GM21390 (cell line): Measurements from ENCODE around the gene PCBP3.
"Not testable (repeated sequence)": the region's sequence is repeated elsewhere in the genome, so short reads cannot be mapped to it uniquely, and the experiment has no call there.

Experiments
- ATAC-seq: cut with Tn5 transposase; IDR thresholded peaks from one replicate; pipeline ENCODE4 v1.9.1; 2021; ENCODE audit not compliant: unreplicated experiment

Gene PCBP3

DNA sequence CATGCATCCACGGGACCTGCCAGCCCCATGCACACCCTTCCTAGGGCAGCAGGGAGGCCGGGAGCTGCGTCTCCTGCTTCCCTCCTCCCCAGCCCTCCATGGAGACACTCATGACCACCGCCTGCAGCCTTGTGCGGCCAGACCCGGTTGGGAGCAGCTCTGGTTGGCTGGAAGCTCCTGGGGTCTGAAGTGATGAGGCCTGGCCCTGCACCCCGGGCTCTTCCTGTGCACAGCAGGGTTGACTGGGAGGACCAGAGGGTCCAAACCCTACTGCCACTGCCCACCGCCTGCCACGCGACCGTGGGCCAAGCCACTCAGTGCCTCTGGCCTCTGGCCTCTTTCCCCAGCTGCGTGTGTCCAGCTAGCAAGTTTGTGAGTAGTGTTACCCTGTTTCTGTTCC, 226.9 kb downstream of the PCBP3 start:
- ATAC-seq, result no peak

DNA sequence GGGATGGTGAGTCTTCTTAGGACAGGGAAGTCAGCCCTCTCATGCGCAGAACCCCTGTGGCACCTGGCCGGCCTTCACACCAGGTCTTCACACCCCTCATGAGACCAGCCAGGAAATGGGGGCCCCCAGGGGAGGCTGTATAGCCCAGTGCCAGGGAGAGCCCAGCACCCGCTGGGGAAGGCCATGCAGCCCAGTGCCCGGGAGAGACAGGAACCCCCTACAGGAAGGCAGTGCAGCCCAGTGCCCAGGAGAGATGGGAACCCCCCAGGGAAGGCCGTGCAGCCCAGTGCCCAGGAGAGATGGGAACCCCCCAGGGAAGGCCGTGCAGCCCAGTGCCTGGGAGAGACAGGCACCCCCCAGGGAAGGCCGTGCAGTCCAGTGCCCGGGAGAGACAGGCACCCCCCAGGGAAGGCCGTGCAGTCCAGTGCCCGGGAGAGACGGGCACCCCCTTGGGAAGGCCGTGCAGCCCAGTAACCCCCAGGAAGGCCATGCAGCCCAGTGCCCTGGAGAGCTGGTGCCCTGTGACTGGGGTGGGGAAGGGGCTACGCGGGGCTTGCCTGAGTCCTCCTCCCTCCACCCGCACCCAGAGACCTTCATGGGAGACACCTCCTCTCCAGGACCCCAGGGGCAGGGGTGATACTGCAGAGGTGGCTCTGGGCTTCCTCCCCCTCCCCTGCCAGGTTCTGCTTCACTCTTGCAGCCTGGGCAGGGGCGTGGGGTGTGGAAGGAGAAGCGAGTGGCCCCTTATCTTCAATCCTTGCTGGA, 227.5 kb downstream of the PCBP3 start:
- ATAC-seq, result no peak

DNA sequence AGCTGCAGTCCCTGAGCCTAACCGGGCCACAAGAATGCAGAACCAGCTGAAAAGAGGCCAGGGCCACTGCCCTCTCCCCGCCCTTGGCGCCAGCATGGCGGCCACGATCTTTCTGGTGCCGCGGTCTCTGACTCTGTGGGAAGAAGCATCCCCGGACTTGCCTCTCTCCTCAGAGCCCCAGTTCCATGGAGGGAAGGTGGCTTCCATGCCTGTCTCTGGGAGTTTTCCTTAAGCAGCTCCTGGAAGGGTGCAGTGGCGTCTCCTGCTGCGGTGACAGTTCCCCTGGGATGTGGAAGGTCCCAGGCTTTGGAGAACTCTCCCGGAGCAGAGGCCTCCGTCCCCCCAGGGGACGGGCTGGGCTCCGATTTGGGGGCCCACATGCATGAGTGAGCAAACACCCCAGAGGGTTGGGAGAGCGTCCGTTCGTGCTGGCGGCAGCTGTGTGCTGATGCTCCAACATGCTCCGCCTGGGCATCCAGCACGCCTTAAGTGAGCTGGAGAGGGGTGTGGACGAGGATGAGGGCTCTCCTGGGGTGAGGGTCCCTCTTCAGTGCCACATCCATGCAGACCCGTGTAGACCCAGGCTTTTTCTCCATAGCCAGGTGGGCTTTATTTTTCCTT, 228.2 kb downstream of the PCBP3 start:
- ATAC-seq, result no peak

GRCh38 chr21:45872471-45872870, 228.9 kb downstream of the PCBP3 start:
- ATAC-seq, result no peak

DNA sequence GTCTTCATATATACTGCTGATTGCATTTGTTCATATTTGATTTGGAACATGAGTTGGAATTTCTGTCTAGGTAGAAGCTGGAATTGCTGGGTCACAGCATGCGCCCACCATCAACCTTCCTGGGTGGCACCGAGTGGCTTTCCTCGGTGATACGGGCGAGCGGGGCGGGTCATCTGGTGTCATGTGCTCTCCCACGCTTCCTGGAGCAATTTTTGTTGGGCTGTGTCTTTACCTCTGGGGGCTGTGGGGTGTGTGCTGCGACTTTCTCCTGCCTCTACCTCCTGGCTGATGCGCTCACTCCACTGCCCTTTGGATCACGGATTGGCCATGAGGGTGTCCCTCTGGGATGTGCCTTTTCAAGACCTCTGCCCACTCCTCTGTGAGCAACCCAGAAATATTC, 229.4 kb downstream of the PCBP3 start:
- ATAC-seq, result no peak

DNA sequence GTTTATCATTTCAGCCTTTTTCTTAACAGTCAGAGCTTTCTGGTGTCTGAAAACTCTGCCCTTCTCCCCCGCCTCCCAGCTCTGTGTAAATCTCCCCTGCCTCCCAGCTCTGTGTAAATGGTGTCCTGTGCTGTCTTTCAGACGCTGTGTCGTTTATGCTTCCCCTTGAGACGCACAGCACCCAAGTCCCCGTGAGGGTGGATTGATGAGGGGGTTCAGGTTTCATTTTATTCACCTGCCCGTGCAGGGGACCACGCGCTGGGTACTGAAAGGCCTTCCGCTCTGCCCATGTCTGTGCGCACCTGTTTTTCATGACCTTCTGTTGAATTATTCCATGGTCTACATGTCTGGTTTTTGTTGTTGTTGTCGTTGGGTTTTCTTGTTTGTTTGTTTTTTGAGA, 229.9 kb downstream of the PCBP3 start:
- no peak for ATAC-seq

- no peak for ATAC-seq
Observed at GRCh38 chr21:45873866-45874265, 230.3 kb downstream of the PCBP3 start.

- ATAC-seq, result no peak
Observed at GRCh38 chr21:45874716-45875415, 231.3 kb downstream of the PCBP3 start.

DNA sequence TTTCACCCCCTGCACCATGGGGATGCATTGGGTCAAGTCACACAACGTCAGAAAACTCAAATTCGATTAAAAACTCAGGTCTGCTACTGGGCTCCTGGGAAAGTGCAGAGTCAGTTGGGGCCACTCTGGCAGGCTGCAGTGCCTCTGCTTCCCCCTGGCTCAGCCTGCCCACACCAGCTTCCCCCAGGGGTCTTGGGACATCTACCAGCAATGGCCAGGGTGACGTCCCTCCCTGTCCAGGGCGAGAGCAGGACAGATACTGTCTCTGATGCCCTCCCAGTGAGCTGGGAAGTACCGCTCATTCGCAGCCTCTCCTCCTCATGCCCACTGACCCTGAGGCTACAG, 231.9 kb downstream of the PCBP3 start:
- ATAC-seq, result no peak

DNA sequence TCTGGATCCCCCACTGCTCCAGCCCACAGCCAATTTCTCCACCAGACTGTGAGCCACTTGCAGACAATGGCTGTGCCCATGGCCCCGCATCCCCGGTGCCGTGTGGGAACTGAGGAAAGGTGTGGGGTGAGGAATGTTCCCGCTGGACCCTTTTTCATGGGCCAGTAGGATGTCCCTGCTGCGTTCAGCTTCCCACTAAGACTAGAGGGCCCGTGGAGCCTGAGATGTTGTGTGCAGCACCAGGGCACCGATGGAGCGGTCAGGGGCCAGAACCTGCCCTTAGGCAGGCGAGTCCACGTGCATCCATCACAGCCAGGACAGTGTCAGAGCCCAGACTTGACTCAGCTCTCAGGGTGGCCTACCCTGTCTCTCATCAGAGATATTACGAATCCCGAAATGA, 232.4 kb downstream of the PCBP3 start:
- ATAC-seq, result no peak

- no peak for ATAC-seq
Observed at GRCh38 chr21:45876381-45877170, 233.1 kb downstream of the PCBP3 start.

GRCh38 chr21:45877171-45877438, 233.6 kb downstream of the PCBP3 start:
- ATAC-seq, result no peak

- no peak for ATAC-seq
Observed at GRCh38 chr21:45877821-45878469, 234.4 kb downstream of the PCBP3 start.

- ATAC-seq, result no peak
Observed at GRCh38 chr21:45880097-45881068, 236.9 kb downstream of the PCBP3 start.

DNA sequence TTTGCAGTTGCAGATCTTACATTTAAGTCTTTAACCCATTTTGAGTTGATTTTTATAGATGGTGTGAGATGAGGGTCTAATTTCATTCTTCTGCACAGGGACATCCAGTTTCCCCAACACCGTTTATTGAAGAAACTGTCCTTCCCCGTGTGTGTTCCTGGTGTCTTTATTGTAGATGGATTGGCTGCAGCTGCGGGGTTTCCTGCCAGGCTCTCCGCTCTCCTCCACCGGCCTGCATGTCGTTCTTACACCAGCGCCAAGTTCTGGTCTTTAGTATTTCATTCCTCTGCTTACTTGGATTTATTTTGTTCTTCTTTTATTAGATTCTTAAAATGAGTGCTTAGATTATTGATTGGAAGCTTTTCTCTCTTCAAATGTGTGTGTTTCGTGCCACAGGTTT, 239.1 kb downstream of the PCBP3 start:
- ATAC-seq, result no peak

DNA sequence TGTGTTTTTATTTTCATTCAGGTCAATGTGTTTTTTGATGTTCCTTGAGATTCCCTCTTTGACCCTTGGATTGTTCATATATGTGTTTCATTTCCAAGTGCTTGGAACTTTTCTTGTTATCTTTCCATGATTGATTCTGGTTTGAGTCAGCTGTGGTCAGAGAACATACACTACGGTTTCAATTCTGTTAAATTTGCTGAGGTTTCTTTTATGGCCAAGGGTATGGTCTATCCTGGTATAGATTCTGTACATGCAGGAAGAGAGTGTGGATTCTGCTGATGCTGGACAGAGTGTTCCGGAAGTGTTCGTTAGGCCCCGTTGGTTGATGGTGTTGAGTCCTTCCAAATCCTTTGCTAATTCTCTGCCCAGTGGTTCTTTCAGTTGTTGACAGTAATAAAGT, 239.6 kb downstream of the PCBP3 start:
- no peak for ATAC-seq

DNA sequence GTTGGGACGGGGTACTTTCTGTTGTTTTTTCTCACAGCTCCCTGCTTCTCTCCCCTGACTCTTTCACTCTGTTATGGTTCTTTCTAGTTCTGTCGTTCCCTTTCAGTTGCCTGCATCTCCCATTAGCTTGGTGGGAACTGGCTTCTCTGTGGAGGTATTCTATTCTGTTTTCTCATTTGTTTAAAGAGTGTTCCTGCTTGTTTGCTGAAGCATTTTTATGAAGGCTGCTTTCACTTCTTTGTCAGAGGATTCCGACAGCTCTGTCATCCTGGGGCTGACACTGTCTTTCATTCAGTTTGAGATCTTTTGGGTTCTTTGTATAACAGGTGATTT, 242.0 kb downstream of the PCBP3 start:
- no peak for ATAC-seq

GRCh38 chr21:45885930-45886601, 242.5 kb downstream of the PCBP3 start:
- not testable (repeated sequence) for ATAC-seq

- ATAC-seq, result no peak
Observed at GRCh38 chr21:45886610-45887026, 243.1 kb downstream of the PCBP3 start.
